Right hindlimb (tissue), 1 donor: Measurements from ENCODE around the gene ZNF536.

Source experiments
- DNase-seq: peaks from one replicate; pipeline ENCODE4 v3.0.0-alpha.2; 2018

Gene ZNF536

DNA sequence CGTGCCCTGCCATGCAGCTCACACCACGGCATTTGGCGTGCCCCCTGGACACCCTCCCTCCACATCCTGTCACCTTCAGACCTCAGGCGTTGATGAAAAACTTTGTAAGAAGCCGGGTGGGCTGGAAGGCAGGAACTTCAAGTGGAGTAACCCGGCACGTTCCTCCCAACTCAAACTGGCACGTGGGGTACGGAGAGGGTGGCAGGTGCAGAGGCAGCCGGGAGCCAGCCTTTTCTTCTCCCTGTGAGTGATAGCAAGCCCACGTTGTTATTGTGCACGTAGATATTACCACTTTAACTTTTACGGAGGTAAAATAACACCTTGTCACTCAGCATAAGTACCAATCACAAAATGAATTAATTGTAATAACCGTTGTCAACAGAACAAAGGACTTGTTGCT, 198.0 kb downstream of the ZNF536 start:
- no peak for DNase-seq

- DNase-seq = no peak
These were observed 205.4 kb downstream of the ZNF536 start for GRCh38 chr19:30577551-30578105.

DNA sequence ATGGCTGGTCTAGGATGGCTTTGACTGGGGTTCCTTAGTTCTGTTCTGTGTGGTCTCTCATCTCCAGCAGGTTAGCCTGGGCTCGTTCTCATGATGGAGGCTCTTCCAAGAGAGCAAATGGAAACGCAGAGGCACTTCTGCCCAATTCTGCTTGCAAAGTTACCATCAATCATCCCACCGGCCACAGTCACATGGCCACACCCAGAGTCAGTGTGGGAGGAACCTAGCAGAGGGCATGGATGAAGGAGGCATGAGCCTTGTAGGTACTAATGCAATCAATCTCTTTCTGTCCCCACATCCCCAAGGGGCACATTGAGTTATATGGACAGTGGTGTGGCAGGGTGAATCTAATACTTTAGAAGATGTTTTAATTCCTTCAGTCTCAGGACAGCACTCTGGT, 207.2 kb downstream of the ZNF536 start:
- no peak for DNase-seq

GRCh38 chr19:30580673-30581072, 208.5 kb downstream of the ZNF536 start:
- no peak for DNase-seq

DNA sequence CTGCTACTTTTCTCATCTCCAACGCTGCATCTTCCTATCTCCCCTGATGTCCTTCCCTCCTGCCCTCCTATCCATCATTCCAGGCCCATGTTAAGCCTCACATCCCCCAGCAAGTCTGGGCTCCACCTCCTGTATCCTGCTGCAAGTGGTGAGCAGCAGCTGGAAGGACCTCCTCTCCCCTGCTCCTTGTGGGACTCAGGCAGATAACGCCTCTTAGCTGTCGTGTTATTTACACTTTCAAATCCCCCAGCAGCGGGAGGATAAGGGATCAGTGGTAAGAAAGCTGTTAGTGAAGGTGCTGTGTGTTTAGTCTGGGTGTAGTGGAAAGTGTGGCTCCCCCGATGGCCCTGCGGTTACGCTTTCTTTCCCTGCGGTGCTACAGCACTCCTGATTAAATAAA, 211.9 kb downstream of the ZNF536 start:
- no peak for DNase-seq

- DNase-seq = no peak
These were observed 215.7 kb downstream of the ZNF536 start for GRCh38 chr19:30587869-30588268.

- peak; percentile 29 for DNase-seq
These were observed 218.5 kb downstream of the ZNF536 start for GRCh38 chr19:30590596-30591229.

DNA sequence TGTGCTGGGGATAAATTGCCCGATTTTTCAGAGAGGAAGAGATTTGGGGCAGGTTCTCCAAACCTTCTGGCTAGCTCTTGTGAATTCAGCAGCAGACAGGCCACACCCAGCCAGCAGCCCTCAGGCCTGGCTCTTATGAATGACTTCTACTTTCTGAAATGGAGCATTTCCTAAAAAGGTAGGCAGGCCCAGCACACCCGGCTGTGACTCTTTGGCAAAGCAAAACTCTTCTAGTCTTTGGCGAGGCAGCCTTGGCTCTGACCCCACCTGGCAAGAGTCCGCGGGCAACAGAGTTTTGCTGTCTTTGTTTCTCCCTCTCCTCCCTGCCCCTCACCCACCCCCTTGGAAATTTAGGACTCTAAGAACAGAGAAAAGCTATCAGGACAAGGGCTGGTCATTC, 221.2 kb downstream of the ZNF536 start:
- no peak for DNase-seq

DNA sequence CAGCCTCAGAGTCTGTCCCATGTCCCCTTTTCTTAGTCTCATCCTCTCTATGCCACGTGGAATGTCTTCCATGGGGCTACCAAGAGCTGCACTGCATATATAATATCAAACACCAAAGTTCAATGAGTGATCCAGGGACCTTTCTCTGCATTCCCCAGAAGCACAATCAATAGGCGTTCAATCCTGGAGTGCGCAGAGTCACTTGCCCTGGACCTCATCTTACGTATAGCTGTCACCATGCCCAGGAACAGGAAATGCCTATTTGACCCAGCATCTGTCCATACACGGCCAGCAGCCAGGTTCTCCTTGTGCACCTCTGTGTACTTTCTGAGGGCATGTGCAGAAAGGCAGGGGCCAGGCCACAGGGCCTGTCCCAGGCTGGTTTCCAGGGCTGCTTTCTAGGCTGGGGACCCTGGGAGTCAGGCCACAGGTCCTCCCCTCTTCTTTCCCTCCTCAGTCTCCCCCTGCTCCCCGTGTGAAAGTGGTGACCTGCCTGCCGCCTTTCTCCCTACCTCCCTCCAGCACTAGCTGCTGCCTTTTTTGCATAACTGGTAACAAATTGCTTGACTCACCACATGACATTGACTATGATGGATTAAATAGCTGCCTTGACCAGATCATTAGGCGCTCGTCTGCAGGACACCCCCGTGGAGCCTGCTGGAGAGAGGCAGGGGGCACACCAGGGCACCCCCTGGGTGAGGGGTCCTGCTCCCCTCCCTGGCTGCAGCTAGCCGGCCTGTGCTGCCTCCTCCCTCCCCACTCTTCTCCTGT, 222.0 kb downstream of the ZNF536 start:
- DNase-seq = no peak

DNA sequence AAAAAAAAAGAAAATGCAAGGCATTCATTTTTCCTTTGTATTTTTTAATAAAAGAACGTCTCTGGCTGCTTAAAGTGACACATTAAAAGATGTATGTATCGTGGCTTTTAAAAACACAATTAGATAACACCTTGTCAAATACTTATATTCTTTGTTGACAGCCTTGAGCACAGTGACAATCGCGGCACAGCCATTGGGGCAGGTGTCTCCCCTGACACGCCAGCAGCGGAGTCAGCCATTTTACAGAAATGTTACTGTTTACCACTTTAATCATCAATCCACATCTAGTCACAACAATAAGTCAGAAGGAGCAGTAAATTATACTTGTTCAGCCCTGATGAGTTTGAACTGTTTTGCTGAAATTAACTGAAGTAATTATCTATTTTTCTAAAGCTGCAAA, 224.1 kb downstream of the ZNF536 start:
- no peak for DNase-seq

DNA sequence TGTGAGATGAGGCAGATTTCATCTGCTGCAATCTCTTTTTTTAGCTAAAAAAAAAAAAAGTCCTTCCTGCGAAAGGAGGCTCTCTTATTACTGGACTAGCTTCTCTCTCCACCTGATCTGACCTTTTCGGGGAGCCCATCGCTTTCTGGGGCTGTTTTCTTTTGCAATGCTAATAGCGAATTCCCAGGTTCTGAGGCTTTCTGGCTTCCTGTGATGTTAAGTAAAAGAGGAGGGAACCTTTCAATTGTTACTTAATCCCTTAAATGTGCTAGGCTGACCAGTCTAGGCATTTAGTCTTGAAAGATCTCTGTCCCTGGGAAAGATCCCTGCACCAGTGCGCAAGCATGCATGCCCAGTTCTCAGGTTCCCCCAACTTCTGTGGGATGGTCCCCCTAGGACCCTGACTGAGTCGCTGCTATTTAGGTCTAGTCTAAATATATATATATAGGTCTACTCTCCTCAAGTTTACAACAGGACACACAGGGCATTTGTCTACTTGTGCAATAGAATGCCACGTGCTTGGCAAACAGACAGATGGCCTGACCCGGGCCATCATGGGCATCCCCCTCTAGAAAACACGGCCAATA, 224.7 kb downstream of the ZNF536 start:
- no peak for DNase-seq

- no peak for DNase-seq
These were observed 226.5 kb downstream of the ZNF536 start for GRCh38 chr19:30598688-30599087.

DNA sequence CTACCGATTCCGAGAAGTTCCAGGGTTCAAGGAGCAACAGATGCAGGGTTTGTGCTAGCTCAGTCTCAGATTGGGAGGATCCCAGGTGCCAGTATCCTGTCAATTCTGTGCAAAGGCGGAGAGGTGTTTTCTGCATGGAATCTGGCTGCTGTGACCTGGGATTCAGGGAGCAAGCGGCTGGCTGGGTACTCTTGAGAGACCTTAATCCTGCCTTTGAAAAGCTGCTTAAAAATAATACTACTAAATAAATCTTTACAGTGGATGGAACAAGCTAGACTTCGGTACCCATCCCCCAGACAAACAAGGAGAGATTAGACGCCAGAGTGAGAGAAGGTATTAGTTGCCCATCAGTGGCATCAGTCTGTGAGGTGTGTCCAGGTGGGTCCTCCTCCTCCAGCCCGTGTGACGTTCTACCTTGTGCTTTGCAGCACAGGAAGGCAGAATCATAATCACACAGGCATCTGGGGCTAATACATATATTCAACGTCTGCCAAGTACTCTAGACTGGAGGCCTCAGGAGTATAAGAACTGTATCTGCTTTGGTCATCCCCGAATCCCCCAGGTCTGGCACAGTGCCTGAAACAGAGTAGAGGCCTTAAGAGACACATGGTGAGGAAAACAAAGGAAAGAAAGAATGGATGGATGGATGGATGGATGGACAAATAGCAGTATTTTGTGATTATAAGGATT, 230.6 kb downstream of the ZNF536 start:
- DNase-seq = no peak

DNA sequence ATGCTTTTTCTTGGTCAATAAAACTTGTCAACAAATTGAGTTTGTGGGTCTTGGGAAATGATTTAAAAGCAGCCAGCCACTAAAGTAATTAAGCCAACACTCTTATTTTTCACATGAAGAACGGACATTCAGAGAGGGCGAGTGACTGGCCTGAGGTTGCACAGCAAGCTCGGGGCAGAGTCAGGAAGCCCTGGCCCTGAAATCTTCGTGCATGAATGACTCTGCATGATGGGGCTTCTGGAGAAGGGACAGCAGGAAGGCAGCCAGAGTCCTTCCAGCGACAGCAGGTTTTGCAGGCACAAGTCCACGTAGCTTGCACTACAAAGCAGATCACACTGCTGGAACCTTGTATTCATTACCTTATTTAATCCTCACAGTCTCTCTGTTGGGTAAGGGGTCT, 232.5 kb downstream of the ZNF536 start:
- no peak for DNase-seq

- no peak for DNase-seq
These were observed 233.1 kb downstream of the ZNF536 start for GRCh38 chr19:30605333-30605732.

DNA sequence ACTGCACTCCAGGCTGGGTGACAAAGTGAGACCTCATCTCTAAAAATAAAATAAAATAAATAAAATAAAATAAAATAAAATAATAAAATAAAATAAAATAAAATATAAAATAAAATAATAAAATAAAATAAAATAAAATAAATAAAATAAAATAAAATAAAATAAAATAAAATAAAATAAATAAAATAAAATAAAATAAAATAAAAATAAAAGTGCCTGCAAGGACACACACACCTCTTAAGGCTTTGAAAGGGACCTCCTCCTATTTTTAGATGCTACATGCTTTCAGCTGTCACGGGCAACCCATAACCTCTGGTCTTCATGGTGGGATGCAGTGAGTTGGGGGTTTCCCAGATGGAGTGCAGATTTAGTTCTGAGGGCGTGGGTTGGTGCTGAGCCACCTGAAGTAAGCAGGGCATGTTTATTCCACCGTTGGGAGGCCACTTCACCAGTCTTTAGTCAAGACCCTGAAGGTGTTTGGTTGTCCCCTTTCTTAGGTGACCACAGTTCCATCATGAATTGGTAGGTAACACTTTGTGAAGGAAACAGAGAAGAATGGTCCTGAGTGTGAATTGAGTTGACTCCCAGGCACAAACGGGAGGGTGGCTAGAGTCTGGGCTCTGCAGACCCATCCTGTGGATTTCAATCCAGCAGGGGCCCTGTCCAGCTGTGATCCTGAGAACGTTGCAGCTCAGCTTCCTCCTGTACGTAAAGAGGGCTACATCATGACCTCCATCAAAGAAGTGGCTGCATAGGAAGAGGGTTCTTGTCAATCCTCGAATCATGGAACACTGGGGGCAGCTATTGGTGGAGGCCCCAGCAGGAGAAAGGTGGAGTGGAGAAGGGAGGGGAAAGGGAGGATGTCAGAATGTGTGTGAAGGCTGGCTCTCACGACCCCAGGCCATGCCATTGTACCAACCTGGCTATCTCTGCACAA, 234.2 kb downstream of the ZNF536 start:
- no peak for DNase-seq
